Effector memory CD4-positive, alpha-beta T cell (primary cell): ENCODE data around the gene FRRS1.

Source experiments
- DNase-seq, 3 donors: peaks; one replicate each; pipeline ENCODE4 v3.0.0-alpha.2; 2020
- H3K27ac ChIP-seq: 2 replicates; pipeline ENCODE4 v1.7.0; 2013; ENCODE audit warnings: mild to moderate bottlenecking, low read length, moderate library complexity; ENCODE audit not compliant: insufficient read depth, poor library complexity, severe bottlenecking
- H3K27me3 ChIP-seq: replicated peaks from 2 replicates; pipeline ENCODE4 v1.7.0; 2013; ENCODE audit warnings: mild to moderate bottlenecking, low read length; ENCODE audit not compliant: insufficient read depth, control insufficient read depth, poor library complexity, severe bottlenecking
- H3K36me3 ChIP-seq: 2 replicates; pipeline ENCODE4 v1.7.0; 2013; ENCODE audit warnings: mild to moderate bottlenecking, low read length, moderate library complexity; ENCODE audit not compliant: control insufficient read depth, insufficient read depth
- H3K4me1 ChIP-seq: 2 replicates; pipeline ENCODE4 v1.7.0; 2013; ENCODE audit warnings: low read length, mild to moderate bottlenecking; ENCODE audit not compliant: control insufficient read depth, insufficient read depth, poor library complexity, severe bottlenecking
- H3K4me3 ChIP-seq: 2 replicates; pipeline ENCODE4 v1.7.0; 2013; ENCODE audit warnings: low read length, low read depth, mild to moderate bottlenecking; ENCODE audit not compliant: insufficient read depth, poor library complexity, severe bottlenecking
- H3K9me3 ChIP-seq: 2 replicates; pipeline ENCODE4 v1.7.0; 2013; ENCODE audit warnings: mild to moderate bottlenecking, low read length, moderate library complexity; ENCODE audit not compliant: control insufficient read depth

Gene FRRS1

DNA sequence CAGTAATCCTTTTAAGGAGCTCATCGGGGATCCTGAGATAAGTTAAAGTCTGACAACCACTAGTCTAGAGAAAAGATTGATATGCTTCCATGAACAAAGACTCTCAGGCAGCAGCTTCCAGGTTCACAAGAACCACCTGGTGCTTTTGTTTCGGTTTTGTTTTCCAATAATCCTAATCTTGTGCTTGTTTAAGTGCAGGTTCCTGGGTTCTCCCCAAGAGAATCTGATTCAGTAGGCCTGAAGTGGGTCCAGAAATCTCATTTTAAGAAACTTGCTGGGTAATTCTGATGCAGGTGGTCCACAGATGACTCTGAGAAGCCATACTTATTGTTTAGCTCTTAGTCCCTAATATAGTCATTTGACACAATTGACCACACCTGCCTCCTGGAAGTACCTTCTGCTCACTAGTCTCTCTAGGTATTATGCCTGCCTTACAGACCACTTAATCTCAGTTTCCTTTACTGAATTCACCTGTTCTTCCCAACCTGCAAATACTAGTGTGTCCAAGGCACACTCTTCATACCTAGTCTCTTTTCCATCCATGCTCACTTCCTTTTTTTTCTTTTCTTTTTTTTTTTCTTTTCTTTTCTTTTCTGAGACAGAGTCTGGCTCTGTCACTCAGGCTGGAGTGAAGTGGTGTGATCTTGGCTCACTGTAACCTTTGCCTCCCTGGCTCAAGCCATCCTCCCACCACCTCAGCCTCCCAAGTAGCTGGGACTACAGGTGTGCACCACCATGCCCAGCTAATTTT is 20.5 kb upstream of the FRRS1 start:
- H3K9me3 ChIP-seq: no peaks in the 10 kb centered on the region
- DNase-seq: no peak
- no peak overlapping the region for H3K4me3 ChIP-seq
- H3K4me1 ChIP-seq: peaks cover 6% of the 10 kb centered on the region
- H3K36me3 ChIP-seq: no peaks in the 10 kb centered on the region
- no peak overlapping the region for H3K27ac ChIP-seq
- H3K27me3 ChIP-seq: no peaks in the 10 kb centered on the region

DNA sequence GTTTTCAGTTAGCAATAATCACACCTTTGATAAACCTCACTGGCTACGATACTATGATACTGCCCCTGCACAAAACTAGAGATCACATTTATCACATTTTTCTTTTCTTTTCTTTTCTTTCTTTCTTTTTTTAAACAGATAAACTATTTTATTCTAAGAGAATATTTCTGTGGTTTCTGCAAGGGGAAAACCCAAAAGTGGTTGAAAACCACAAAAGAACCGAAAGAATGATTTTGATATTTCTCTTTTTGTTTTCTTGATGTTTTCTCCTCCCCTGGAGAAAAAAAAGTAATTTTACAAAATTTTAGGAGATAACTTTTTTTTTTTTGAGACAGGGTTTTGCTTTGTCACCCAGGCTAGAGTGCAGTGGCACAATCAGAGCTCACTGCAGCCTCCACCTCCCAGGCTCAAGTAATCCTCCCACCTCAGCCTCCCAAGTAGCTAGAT is 18.4 kb upstream of the FRRS1 start:
- H3K4me1 ChIP-seq: peaks cover 6% of the 10 kb centered on the region
- H3K4me3 ChIP-seq: peak overlapping the region; percentile 2
- H3K27ac ChIP-seq: no peak overlapping the region
- no peaks in the 10 kb centered on the region for H3K9me3 ChIP-seq
- no peak for DNase-seq
- no peaks in the 10 kb centered on the region for H3K36me3 ChIP-seq
- no peaks in the 10 kb centered on the region for H3K27me3 ChIP-seq

DNA sequence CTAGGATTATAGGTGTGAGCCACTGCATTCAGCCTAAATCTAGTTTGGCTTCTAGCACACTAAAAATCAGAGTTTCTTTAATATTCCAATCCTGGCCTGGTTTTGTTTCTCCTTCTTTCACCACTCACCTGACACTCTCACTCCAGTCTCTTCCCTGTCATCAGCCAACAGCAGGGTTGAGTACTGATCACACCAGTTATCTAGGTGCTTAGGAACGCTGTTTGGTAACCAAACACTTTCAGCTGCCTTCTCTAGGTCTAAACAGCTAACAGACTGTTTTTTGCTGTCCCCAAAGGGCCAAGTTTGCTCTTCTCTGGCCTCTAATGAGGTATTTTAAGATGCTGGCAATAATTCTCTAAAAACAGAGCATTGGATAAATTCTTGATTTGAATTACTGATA is 17.7 kb upstream of the FRRS1 start:
- H3K27ac ChIP-seq: no peak overlapping the region
- H3K36me3 ChIP-seq: no peaks in the 10 kb centered on the region
- no peaks in the 10 kb centered on the region for H3K9me3 ChIP-seq
- H3K4me1 ChIP-seq: peaks cover 6% of the 10 kb centered on the region
- peak overlapping the region; percentile 2 for H3K4me3 ChIP-seq
- no peak for DNase-seq
- H3K27me3 ChIP-seq: no peaks in the 10 kb centered on the region

DNA sequence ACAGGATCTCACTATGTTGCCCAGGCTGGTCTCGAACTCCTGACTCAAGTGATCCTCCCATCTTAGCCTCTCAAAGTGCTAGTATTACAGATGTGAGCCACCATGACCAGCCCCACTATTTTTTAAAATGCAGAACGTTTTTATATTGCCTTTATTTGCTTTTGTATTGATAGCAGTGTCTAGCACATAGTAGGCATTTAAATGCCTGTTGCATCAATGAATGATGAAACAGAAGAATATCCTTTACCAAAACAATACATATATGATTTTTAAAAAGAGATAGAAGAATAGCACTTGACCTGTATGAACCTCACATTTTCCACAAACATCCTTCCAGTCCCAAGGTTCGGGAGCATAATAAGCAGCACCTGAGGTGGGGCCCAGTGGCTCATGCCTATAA is 16.5 kb upstream of the FRRS1 start:
- H3K9me3 ChIP-seq: no peaks in the 10 kb centered on the region
- H3K27me3 ChIP-seq: no peaks in the 10 kb centered on the region
- DNase-seq: no peak
- peaks cover 6% of the 10 kb centered on the region for H3K4me1 ChIP-seq
- H3K4me3 ChIP-seq: no peak overlapping the region
- no peak overlapping the region for H3K27ac ChIP-seq
- no peaks in the 10 kb centered on the region for H3K36me3 ChIP-seq

DNA sequence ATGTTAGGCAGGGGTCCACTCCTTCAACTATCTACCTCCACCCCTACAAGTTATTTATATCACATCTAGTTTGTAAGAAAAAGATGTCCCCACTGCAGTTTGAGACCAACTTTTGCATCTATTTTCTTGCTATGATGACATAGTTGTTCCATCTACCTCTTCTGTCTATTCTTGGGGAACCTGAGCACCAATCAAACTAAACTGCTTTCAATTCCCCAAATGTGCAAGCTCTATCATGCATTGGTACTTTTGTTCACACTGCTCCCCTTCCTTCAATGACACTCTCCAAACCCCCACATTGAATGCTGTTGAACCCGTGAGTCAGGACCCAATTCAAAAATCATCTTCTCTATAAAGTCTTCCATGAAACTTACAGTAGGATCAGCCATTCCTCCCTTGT is 16.0 kb upstream of the FRRS1 start:
- Histone ChIP-seq H3K9me3 (no peaks in the 10 kb centered on the region), H3K27me3 (no peaks in the 10 kb centered on the region), H3K27ac (no peak overlapping the region), H3K4me3 (no peak overlapping the region), H3K36me3 (no peaks in the 10 kb centered on the region), H3K4me1 (peaks cover 6% of the 10 kb centered on the region)
- no peak for DNase-seq

DNA sequence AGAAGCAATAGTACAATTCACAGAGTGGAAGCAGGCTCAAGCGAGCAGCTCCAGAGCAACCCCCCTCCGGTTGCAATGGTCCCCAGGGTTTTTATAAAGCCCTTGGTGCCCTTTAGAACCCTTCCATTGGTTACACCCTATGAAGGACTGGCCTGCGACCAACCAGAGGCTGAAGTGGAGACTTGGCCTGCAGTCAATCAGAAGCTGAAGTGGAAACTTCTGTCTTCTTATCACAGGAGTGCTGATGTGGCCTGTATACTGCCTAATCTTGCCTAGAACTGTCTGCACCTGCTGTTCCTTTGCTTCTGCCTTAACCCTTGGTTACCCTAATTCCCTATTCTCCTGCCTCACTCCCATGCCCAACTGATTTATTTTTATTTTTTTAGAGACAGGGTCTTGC is 15.4 kb upstream of the FRRS1 start:
- no peak overlapping the region for H3K27ac ChIP-seq
- no peaks in the 10 kb centered on the region for H3K36me3 ChIP-seq
- peaks cover 6% of the 10 kb centered on the region for H3K4me1 ChIP-seq
- no peaks in the 10 kb centered on the region for H3K9me3 ChIP-seq
- H3K27me3 ChIP-seq: no peaks in the 10 kb centered on the region
- DNase-seq: no peak
- no peak overlapping the region for H3K4me3 ChIP-seq

DNA sequence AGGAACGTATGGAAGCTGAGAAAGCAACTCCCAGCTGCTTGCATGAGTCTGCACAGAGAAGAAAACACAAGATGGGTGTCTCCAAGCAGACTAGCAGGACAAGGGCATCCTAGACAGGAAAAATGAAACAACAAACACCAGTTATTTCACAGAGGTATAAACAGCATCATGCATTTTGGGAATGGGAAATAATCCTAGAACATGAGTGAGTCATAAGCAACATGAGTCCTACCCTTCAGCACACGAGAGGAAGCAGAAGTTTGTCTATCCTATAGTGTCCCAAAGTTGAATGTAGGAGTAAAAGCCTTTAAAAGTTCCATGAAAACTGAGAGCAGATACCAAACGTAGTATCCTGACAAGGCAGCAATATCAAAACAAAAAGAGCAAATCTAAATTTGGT is 11.3 kb upstream of the FRRS1 start:
- no peak overlapping the region for H3K27ac ChIP-seq
- no peak for DNase-seq
- no peaks in the 10 kb centered on the region for H3K9me3 ChIP-seq
- H3K4me3 ChIP-seq: no peak overlapping the region
- no peaks in the 10 kb centered on the region for H3K4me1 ChIP-seq
- no peaks in the 10 kb centered on the region for H3K27me3 ChIP-seq
- H3K36me3 ChIP-seq: no peaks in the 10 kb centered on the region

DNA sequence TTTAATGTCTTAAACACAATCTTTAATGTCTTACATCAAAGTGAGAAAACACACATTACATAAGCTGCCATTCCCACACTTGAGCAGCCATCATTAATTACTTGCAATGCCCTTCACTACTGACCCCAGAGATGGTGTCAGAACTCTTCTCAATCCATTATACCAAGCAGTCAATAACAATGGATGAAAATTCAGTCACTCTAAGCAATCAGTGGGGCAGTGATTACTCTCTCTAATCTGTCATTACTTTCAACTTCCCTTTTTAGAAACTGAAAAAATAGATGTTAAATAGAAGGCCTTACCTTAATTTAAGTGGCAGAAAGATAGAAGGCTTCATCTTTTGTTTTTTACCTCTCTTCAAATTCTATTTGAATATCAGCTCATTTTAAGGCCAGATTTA is 9.7 kb upstream of the FRRS1 start:
- H3K27ac ChIP-seq: no peak overlapping the region
- no peaks in the 10 kb centered on the region for H3K9me3 ChIP-seq
- DNase-seq: no peak

DNA sequence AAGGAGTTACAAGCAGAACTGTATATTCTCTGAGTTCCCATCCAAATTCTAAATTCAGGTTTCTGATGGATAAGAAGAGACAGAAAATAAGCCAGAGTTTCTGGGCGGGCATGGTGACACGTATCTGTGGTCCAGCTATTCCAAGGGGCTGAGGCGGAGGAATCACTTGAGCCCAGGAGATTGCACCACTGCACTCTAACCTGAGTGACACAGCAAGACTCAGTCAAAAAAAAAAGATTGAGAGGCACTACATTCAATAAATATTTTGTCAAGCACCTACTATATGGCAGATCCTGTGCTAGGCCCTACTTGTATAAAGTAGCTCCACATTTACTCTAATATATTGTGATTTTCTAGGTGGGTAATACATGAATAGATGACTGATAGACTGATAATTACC is 6.4 kb upstream of the FRRS1 start:
- Histone ChIP-seq H3K36me3 (no peaks in the 10 kb centered on the region), H3K27ac (no peak overlapping the region), H3K27me3 (no peaks in the 10 kb centered on the region), H3K4me1 (no peaks in the 10 kb centered on the region), H3K9me3 (no peaks in the 10 kb centered on the region), H3K4me3 (no peak overlapping the region)
- no peak for DNase-seq

More for the DNA sequence above, 9.7 kb upstream of the FRRS1 start:
- Histone ChIP-seq H3K4me3 (no peak overlapping the region), H3K27me3 (no peaks in the 10 kb centered on the region), H3K36me3 (no peaks in the 10 kb centered on the region), H3K4me1 (no peaks in the 10 kb centered on the region)

DNA sequence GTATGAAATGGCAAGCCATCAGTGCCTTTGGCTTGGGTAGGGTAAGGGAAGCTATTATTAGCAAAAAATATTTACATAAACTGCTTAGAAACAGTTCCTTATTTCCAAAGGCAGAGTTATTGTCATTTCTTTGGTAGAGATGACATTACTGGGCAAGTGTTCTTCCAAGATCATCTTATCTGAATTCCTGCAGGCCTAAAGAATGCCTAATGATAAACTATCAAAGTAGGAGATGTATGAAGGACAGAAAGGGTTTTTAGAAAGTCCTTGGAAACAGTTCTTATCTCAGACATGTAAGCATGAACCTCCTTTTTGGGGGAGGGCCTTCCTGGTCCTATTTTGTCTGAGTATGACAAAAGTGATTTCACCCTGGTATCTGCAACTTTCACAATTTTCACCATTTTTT is 5.1 kb upstream of the FRRS1 start:
- no peak overlapping the region for H3K27ac ChIP-seq

More for the DNA sequence above, 5.1 kb upstream of the FRRS1 start:
- no peak for DNase-seq
- H3K4me3 ChIP-seq: no peak overlapping the region
- no peaks in the 10 kb centered on the region for H3K27me3 ChIP-seq
- H3K4me1 ChIP-seq: no peaks in the 10 kb centered on the region
- H3K36me3 ChIP-seq: no peaks in the 10 kb centered on the region
- H3K9me3 ChIP-seq: no peaks in the 10 kb centered on the region
